Uterus (tissue), 4 donors: Measurements from ENCODE around the gene C16orf74. TPM values are rescaled to one million over a fixed set of nuclear protein-coding genes. Genes with fewer than 3 reads are reported as not detected.

Experiments used
- DNase-seq, 2 donors: peaks; one replicate each; pipeline ENCODE4 v3.0.0-alpha.2; 2019 to 2020
- H3K27ac ChIP-seq, 2 donors: fragments of 200-600 bp; sonication (generic); 1 replicate in 1 of 2; 2 replicates in 1 of 2; pipeline ENCODE4 v1.5.1; 2016 to 2018
- H3K27me3 ChIP-seq, 2 donors: fragments of 200-600 bp; sonication (generic); one replicate each; pipeline ENCODE4 v1.5.1; 2018 to 2019; ENCODE audit warnings: control low read depth in 1 of 2
- H3K36me3 ChIP-seq, 2 donors: fragments of 200-600 bp; sonication (generic); one replicate each; pipeline ENCODE4 v1.5.1; 2019; ENCODE audit warnings: control low read depth in 1 of 2
- H3K4me1 ChIP-seq, 2 donors: fragments of 200-600 bp; sonication (generic); one replicate each; pipeline ENCODE4 v1.5.1; 2018 to 2019; ENCODE audit warnings: control low read depth in 1 of 2
- H3K4me3 ChIP-seq, 2 donors: fragments of 200-600 bp; sonication (generic); 1 replicate in 1 of 2; 2 replicates in 1 of 2; pipeline ENCODE4 v1.5.1; 2018 to 2019; ENCODE audit warnings: mild to moderate bottlenecking in 1 of 2
- H3K9me3 ChIP-seq, 2 donors: fragments of 200-600 bp; sonication (generic); one replicate each; pipeline ENCODE4 v1.5.1; 2019; ENCODE audit warnings: control low read depth in 1 of 2
- POLR2A ChIP-seq, 2 donors: fragments of 450-650 bp; IDR thresholded peaks; one replicate each; pipeline ENCODE4 v1.6.1; 2016; ENCODE audit warnings: antibody characterized with exemption in 2 of 2, mild to moderate bottlenecking in 1 of 2, moderate library complexity in 1 of 2
- intact Hi-C: fragments of 100-400 bp; cut with DNase I; formaldehyde crosslinking; loops from one replicate; pipeline ENCODE4 v1.15.1; 2023; ENCODE audit warnings: low total_unique reads
- total RNA-seq, 4 donors: library from RNA; depleted of rRNA in 3 of 4; stranded (reverse); fragments of >200 nt in 3 of 4; gene quantifications; one replicate each; pipeline versions ENCODE4 v1.1.0 to v1.2.4, GENCODE V29; 2014 to 2023
- TF ChIP-seq, protein P1 (sequence below), 4 experiments: fragments of 200-600 bp in 2 of 4; fragments of 450-650 bp in 2 of 4; sonication (generic) in 2 of 4; IDR thresholded peaks; one replicate each; pipeline ENCODE4 v1.5.1; 2016 to 2019; ENCODE audit warnings: antibody characterized with exemption in 4 of 4, mild to moderate bottlenecking in 2 of 4, moderate library complexity in 1 of 4
- donor health status: DM: yes; HTN: yes; CAD: no.

Gene C16orf74
- 1 to 10 TPM in 2 of 4 donors, not detected in 2; 2.5 to 6.4 TPM for total RNA-seq

DNA sequence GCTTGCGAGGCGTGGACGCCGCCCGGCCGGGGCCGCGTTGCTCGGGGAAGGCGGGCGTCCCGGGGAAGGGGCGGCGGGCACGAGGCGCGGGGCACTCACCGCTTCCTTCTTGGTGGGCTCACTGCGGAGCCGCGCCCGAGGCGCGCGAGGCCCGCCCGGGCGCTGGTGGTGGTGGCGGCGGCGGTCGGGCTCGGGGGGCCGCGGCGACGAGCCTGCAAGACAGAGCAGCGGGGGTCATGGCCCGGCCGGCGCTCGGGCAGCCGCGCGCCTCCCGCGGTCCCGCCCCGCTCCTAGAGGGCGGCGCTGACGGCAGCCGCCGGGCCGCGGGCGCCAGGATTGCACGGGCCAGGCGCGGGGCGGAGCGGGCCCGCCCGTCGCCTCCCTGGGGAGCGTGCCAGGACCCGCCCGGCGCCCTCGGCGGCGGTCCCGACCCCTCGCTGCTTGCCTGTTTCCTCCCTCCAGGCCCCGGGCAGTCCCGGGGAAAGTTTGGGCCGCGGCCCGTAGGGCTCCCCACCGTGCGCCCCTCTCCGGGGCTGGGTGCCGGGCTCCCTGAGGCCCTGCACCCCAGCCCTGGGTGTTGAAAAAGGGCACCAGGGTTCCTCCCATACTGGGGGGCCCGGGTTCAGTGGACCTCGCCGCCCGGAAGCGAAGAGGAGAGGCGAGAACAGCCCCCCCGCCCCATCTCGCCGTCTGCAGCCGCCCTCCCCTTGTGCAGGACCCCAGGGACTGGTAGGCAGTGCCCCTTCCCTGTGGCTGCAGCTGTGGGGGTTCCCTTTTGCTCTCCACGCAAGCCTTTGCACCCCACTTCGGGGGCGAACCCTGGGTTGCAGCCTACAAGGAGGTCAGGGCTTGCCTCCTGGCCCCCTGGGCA is at the start of gene C16orf74:
Gene C16orf74 (minus strand): TSS at position 270 of the 871 bp plus-strand sequence. CDS start 15,879 bp downstream, outside the sequence.
- Histone ChIP-seq H3K27me3 (peaks cover 0 to 10% of the 10 kb centered on the region in 2 donors), H3K4me3 (peak within 1 kb of the TSS; percentile 7 to 34), H3K36me3 (no peaks in the 10 kb centered on the region), H3K4me1 (peaks cover 0 to 12% of the 10 kb centered on the region in 2 donors), H3K9me3 (no peaks in the 10 kb centered on the region), H3K27ac (no peak within 1 kb of the TSS)
- DNase-seq = peak in 1 of 2 donors; percentile 26
- no peak for TF ChIP-seq POLR2A (IDR thresholded peaks at IDR 0.05)
- TF ChIP-seq, protein P1, sequence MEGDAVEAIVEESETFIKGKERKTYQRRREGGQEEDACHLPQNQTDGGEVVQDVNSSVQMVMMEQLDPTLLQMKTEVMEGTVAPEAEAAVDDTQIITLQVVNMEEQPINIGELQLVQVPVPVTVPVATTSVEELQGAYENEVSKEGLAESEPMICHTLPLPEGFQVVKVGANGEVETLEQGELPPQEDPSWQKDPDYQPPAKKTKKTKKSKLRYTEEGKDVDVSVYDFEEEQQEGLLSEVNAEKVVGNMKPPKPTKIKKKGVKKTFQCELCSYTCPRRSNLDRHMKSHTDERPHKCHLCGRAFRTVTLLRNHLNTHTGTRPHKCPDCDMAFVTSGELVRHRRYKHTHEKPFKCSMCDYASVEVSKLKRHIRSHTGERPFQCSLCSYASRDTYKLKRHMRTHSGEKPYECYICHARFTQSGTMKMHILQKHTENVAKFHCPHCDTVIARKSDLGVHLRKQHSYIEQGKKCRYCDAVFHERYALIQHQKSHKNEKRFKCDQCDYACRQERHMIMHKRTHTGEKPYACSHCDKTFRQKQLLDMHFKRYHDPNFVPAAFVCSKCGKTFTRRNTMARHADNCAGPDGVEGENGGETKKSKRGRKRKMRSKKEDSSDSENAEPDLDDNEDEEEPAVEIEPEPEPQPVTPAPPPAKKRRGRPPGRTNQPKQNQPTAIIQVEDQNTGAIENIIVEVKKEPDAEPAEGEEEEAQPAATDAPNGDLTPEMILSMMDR (IDR thresholded peaks at IDR 0.05) = no peak
- intact Hi-C loops = no loop called here

DNA sequence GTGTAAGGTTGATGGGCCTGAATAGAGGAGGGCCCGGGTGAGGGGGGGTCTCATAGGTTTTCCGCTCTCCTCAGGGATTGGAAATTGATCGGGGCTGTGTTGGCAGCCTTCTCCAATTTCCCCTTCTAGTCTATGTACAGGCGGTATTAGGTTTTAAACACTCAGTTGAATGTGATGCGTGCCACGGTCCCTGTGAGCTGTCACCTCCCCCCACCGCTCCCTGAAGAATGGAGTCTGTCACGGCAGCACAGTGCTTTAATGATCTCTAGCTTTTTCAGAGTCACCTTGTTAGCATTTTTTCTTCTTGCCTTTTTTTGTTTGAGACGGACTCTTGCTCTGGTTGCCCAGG is 49.4 kb upstream of the C16orf74 start:
- no peak for DNase-seq
- peak overlapping the region; percentile 84 to 89 for H3K4me3 ChIP-seq
- intact Hi-C loops = no loop called here
- no peaks in the 10 kb centered on the region for H3K27me3 ChIP-seq
- peaks cover 5 to 17% of the 10 kb centered on the region in 2 donors for H3K4me1 ChIP-seq
- no peaks in the 10 kb centered on the region for H3K9me3 ChIP-seq
- H3K36me3 ChIP-seq = no peaks in the 10 kb centered on the region
- no peak for TF ChIP-seq POLR2A (IDR thresholded peaks at IDR 0.05)
- TF ChIP-seq, protein P1 (IDR thresholded peaks at IDR 0.05) = no peak
- H3K27ac ChIP-seq = peak overlapping the region; percentile 81 to 82

DNA sequence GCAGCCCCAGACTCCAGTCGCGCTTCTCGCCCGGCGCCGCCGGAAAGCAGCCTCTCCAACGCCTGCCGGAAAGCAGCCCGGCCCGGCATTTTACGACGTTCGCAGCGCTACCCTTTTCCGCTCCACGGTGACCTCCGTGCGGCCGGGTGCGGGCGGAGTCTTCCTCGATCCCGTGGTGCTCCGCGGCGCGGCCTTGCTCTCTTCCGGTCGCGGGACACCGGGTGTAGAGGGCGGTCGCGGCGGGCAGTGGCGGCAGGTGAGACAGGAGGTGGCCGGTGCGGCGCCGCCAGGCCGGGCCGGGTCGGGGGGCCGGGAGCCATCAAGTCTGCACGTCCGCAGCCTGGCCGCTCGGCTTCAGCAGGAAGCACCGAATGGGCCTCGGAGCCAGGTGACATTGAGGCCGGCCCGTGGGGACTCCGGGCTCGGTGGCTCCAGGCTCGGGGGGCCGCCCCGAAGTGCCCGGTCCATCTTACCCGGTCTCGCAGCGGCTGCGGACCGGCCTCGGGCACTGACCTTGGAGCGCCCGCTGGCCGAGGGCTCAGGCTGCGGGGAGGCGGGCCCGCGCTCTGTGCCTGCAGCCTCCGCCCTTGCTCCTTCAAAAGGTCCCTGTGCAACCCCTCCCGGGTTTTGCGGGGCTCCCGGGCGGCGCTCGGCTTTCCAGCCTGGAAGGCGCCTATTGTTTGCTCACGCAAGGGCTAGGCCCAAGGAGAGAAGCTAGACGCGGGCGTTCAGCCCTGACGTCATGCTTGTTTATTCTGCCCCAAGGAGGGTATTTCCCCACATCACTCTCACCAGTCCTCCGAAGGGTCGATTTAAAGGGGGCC is 48.8 kb upstream of the C16orf74 start, which contains the start of the genes COX4I1 and EMC8:
Gene COX4I1 (plus strand): TSS at position 199 of the 824 bp plus-strand sequence. CDS start 1,511 bp downstream, outside the sequence.
Gene EMC8 (minus strand): TSS at position 48 of the 824 bp plus-strand sequence. CDS start 249 bp downstream, outside the sequence.
- Histone ChIP-seq H3K4me1 (peaks cover 5 to 17% of the 10 kb centered on the region in 2 donors), H3K27me3 (no peaks in the 10 kb centered on the region), H3K27ac (peak within 1 kb of the TSS; percentile 81 to 82), H3K9me3 (no peaks in the 10 kb centered on the region), H3K4me3 (peak within 1 kb of the TSS; percentile 84 to 89), H3K36me3 (no peaks in the 10 kb centered on the region)
- intact Hi-C loops = no loop called here
- TF ChIP-seq, protein P1 (IDR thresholded peaks at IDR 0.05) = peak in 1 of 4 experiments; percentile 29
- peak; percentile 62 to 78 for TF ChIP-seq POLR2A (IDR thresholded peaks at IDR 0.05)
- peak; percentile 92 to 95 for DNase-seq

DNA sequence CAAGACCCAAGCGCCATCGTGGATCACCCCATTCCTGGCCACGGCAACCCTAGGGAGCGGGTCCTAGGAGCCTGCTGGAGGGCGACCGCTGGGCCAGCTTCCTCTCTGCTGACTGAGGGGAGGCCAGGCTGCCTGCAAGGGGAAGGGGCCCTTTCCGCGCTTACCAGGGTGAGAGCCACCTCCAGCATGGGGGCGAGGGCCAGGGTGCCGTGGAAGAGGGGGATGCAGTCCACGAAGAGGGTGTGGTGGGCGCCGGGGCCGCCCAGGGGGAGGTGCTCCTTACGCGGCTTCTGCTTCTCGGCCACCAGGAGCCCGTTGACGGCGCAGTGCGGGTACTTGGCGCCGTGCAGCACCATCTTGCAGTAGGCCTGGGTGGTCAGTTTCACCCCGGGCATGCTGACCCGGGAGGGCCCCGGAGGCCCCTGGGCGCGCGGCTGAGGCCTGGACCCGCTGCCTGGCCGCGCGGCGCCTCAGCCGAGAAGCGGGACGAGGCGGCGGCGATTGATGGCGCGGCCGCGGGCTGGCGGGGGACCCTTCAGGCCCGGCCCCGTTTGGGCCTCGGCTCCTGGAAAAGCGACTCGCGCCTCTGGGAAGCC is 48.1 kb upstream of the C16orf74 start:
- intact Hi-C loops = no loop called here

More for the DNA sequence above, 48.1 kb upstream of the C16orf74 start:
- H3K27ac ChIP-seq = peak overlapping the region; percentile 81 to 82
- H3K4me3 ChIP-seq = peak overlapping the region; percentile 84 to 89
- no peak for DNase-seq
- peaks cover 5 to 17% of the 10 kb centered on the region in 2 donors for H3K4me1 ChIP-seq
- no peaks in the 10 kb centered on the region for H3K9me3 ChIP-seq
- TF ChIP-seq POLR2A (IDR thresholded peaks at IDR 0.05) = no peak
- TF ChIP-seq, protein P1 (IDR thresholded peaks at IDR 0.05) = no peak
- no peaks in the 10 kb centered on the region for H3K36me3 ChIP-seq
- no peaks in the 10 kb centered on the region for H3K27me3 ChIP-seq
